RWPE1 (cell line): ENCODE data around the gene QRFP.
A peak's percentile ranks its signal among the peaks of the same experiment; 100 is the strongest.

Experiments
- CTCF ChIA-PET: fragments of 350-600 bp; sonication (Branson Sonifier 250); formaldehyde crosslinking; extraction: SDS; loops from one replicate; lab custom pipeline; 2021; lab: Yijun Ruan, JAX
- POLR2A ChIA-PET: fragments of 400-600 bp; formaldehyde crosslinking; extraction: SDS; loops from one replicate; lab custom pipeline; 2020; ENCODE audit warnings: antibody characterized with exemption; ENCODE audit not compliant: low non-redundant PET; lab: Yijun Ruan, JAX
- DNase-seq: peaks from one replicate; pipeline ENCODE4 v3.0.0; 2012; ENCODE audit warnings: low spot score
- H3K27ac ChIP-seq: fragments of 450-650 bp; 2 replicates; pipeline ENCODE4 v1.5.1; 2017
- CTCF ChIP-seq: fragments of 450-650 bp; conservative IDR thresholded peaks from 2 replicates; pipeline ENCODE4 v1.5.1; 2017; ENCODE audit warnings: low read depth, mild to moderate bottlenecking

Gene QRFP

GRCh38 chr9:130880599-130881220, 15.9 kb downstream of the QRFP start:
- no peak for TF ChIP-seq CTCF
- CTCF ChIA-PET: interaction anchor here (2.8 kb wide), 1 partner anchor 11 kb away, joined by 10 read pairs; no protein-coding TSS in a partner anchor
- POLR2A ChIA-PET: interaction anchor here (0.6 kb wide), 1 partner anchor 13 kb away, joined by 9 read pairs; no protein-coding TSS in a partner anchor

GRCh38 chr9:130879863-130880411, 16.7 kb downstream of the QRFP start:
- H3K27ac ChIP-seq: no peak overlapping the region; the same call in 1 of the 2 replicates
- ChIA-PET CTCF (interaction anchor here (2.8 kb wide), 1 partner anchor 10 kb away, joined by 10 read pairs; no protein-coding TSS in a partner anchor), POLR2A (interaction anchor here (0.6 kb wide), 1 partner anchor 12 kb away, joined by 9 read pairs; no protein-coding TSS in a partner anchor)
- TF ChIP-seq CTCF: no peak
- DNase-seq: no peak

More at GRCh38 chr9:130880599-130881220, 15.9 kb downstream of the QRFP start:
- no peak for DNase-seq
- H3K27ac ChIP-seq: no peak overlapping the region; the same call in 1 of the 2 replicates

- POLR2A ChIA-PET: interaction anchor here (0.5 kb wide), 1 partner anchor 135 kb away, joined by 4 read pairs; no protein-coding TSS in a partner anchor
- no peak for TF ChIP-seq CTCF
- DNase-seq: no peak
- CTCF ChIA-PET: interaction anchor here (0.6 to 2.8 kb wide), 4 partner anchors 9 to 177 kb away, joined by 4 to 10 read pairs (median 6); no protein-coding TSS in a partner anchor
- H3K27ac ChIP-seq: no peak overlapping the region
Observed at GRCh38 chr9:130878295-130878694, 18.3 kb downstream of the QRFP start.

- ChIA-PET POLR2A (no interaction called here), CTCF (interaction anchor here (0.7 to 1.3 kb wide), 2 partner anchors 121 to 474 kb away, joined by 4 read pairs; no protein-coding TSS in a partner anchor)
- no peak for DNase-seq
- no peak overlapping the region for H3K27ac ChIP-seq
- TF ChIP-seq CTCF: no peak
Observed at GRCh38 chr9:130877300-130877699, 19.3 kb downstream of the QRFP start.

GRCh38 chr9:130874783-130875182, 21.8 kb downstream of the QRFP start:
- no peak for TF ChIP-seq CTCF
- POLR2A ChIA-PET: no interaction called here
- 0 out of 2 replicates have a peak overlapping the region, but pooled peaks have one; percentile 0 for H3K27ac ChIP-seq
- DNase-seq: no peak
- CTCF ChIA-PET: interaction anchor here (0.6 kb wide), 1 partner anchor 11 kb away, joined by 3 read pairs; no protein-coding TSS in a partner anchor

GRCh38 chr9:130873966-130874365, 22.6 kb downstream of the QRFP start:
- CTCF ChIA-PET: interaction anchor here (0.6 kb wide), 1 partner anchor 12 kb away, joined by 3 read pairs; no protein-coding TSS in a partner anchor
- DNase-seq: no peak
- H3K27ac ChIP-seq: no peak overlapping the region
- TF ChIP-seq CTCF: no peak
- POLR2A ChIA-PET: no interaction called here
